ENCODE results near the gene NR6A1. TPM values are rescaled to one million over a fixed set of nuclear protein-coding genes. Genes with fewer than 3 reads are reported as not detected.

The NR6A1 gene
- total RNA-seq, 1 donor from 2014 or later: 4.0 TPM

- no peak for ATAC-seq
- H3K27me3 ChIP-seq: peaks cover 34% of the 10 kb centered on the region
Measured at GRCh38 chr9:124474151-124474550, 297.0 kb downstream of the NR6A1 start.

GRCh38 chr9:124473310-124473709 lies 297.8 kb downstream of the NR6A1 start:
- Histone ChIP-seq H3K4me3 (no peak overlapping the region), H3K27me3 (peaks cover 26% of the 10 kb centered on the region), H3K4me1 (no peaks in the 10 kb centered on the region), H3K9me3 (no peaks in the 10 kb centered on the region), H3K36me3 (no peaks in the 10 kb centered on the region), H3K27ac (no peak overlapping the region)
- intact Hi-C loops (cut with DNase I): no loop called here
- DNase-seq (no peak), ATAC-seq (no peak)
- no peak for TF ChIP-seq CTCF (IDR thresholded peaks at IDR 0.05)

More at GRCh38 chr9:124474151-124474550, 297.0 kb downstream of the NR6A1 start:
- no peaks in the 10 kb centered on the region for H3K36me3 ChIP-seq
- H3K27ac ChIP-seq: no peak overlapping the region
- no peak overlapping the region for H3K4me3 ChIP-seq
- intact Hi-C loops (cut with DNase I): no loop called here
- no peaks in the 10 kb centered on the region for H3K4me1 ChIP-seq
- H3K9me3 ChIP-seq: no peaks in the 10 kb centered on the region
- DNase-seq: no peak
- TF ChIP-seq CTCF (IDR thresholded peaks at IDR 0.05): no peak

- peaks cover 21% of the 10 kb centered on the region for H3K27me3 ChIP-seq
Measured at GRCh38 chr9:124472770-124473169, 298.3 kb downstream of the NR6A1 start.

GRCh38 chr9:124471761-124472160 lies 299.4 kb downstream of the NR6A1 start:
- no peak for DNase-seq
- H3K4me3 ChIP-seq: no peak overlapping the region
- peaks cover 11% of the 10 kb centered on the region for H3K27me3 ChIP-seq
- no peak overlapping the region for H3K27ac ChIP-seq
- intact Hi-C loops (cut with DNase I): no loop called here
- no peak for ATAC-seq
- no peaks in the 10 kb centered on the region for H3K4me1 ChIP-seq
- no peaks in the 10 kb centered on the region for H3K9me3 ChIP-seq
- TF ChIP-seq CTCF (IDR thresholded peaks at IDR 0.05): no peak
- H3K36me3 ChIP-seq: no peaks in the 10 kb centered on the region

More at GRCh38 chr9:124472770-124473169, 298.3 kb downstream of the NR6A1 start:
- Histone ChIP-seq H3K27ac (no peak overlapping the region), H3K4me3 (no peak overlapping the region), H3K36me3 (no peaks in the 10 kb centered on the region), H3K9me3 (no peaks in the 10 kb centered on the region), H3K4me1 (no peaks in the 10 kb centered on the region)
- intact Hi-C loops (cut with DNase I): no loop called here
- ATAC-seq (no peak), DNase-seq (no peak)
- no peak for TF ChIP-seq CTCF (IDR thresholded peaks at IDR 0.05)

GRCh38 chr9:124470726-124471125 lies 300.4 kb downstream of the NR6A1 start:
- Histone ChIP-seq H3K9me3 (no peaks in the 10 kb centered on the region), H3K27me3 (peaks cover under 1% of the 10 kb centered on the region), H3K4me3 (no peak overlapping the region), H3K36me3 (no peaks in the 10 kb centered on the region), H3K4me1 (no peaks in the 10 kb centered on the region), H3K27ac (no peak overlapping the region)
- intact Hi-C loops (cut with DNase I): no loop called here
- no peak for TF ChIP-seq CTCF (IDR thresholded peaks at IDR 0.05)
- DNase-seq (no peak), ATAC-seq (no peak)

- no peaks in the 10 kb centered on the region for H3K27me3 ChIP-seq
- no peaks in the 10 kb centered on the region for H3K9me3 ChIP-seq
- DNase-seq (no peak), ATAC-seq (no peak)
- intact Hi-C loops (cut with DNase I): no loop called here
- H3K27ac ChIP-seq: no peak overlapping the region
- no peak overlapping the region for H3K4me3 ChIP-seq
- H3K36me3 ChIP-seq: no peaks in the 10 kb centered on the region
- TF ChIP-seq CTCF (IDR thresholded peaks at IDR 0.05): no peak
- H3K4me1 ChIP-seq: no peaks in the 10 kb centered on the region
Measured at GRCh38 chr9:124470306-124470705, 300.8 kb downstream of the NR6A1 start.

Measured in upper lobe of right lung (tissue), 1 donor.